Ovary (tissue), 9 donors: ENCODE data around the gene ENO1. TPM values are rescaled to one million over a fixed set of nuclear protein-coding genes. Genes with fewer than 3 reads are reported as not detected.
A peak's percentile ranks its signal among the peaks of the same experiment; 100 is the strongest.
"Not testable (repeated sequence)": the region's sequence is repeated elsewhere in the genome, so short reads cannot be mapped to it uniquely, and the experiment has no call there.

ENCODE experiments used
- DNase-seq, 5 donors: peaks; one replicate each; pipeline ENCODE4 v3.0.0-alpha.2; 2019 to 2020
- H3K27ac ChIP-seq, 2 donors: fragments of 200-600 bp; one replicate each; pipeline versions ENCODE4 v1.5.1 to v1.8.0; 2019 to 2022
- H3K27me3 ChIP-seq: fragments of 200-600 bp; one replicate; pipeline ENCODE4 v1.8.0; 2022
- H3K36me3 ChIP-seq: fragments of 200-600 bp; sonication (generic); one replicate; pipeline ENCODE4 v1.5.1; 2019
- H3K4me1 ChIP-seq: one replicate; pipeline ENCODE4 v1.8.1; 2013; ENCODE audit warnings: mild to moderate bottlenecking, moderate library complexity; ENCODE audit not compliant: insufficient read depth
- H3K4me3 ChIP-seq: fragments of 200-600 bp; sonication (generic); one replicate; pipeline ENCODE4 v1.5.1; 2017
- H3K9me3 ChIP-seq, 2 donors: fragments of 200-600 bp in 1 of 2; sonication (generic) in 1 of 2; one replicate each; pipeline versions ENCODE4 v1.5.1 to v1.8.1; 2013 to 2019; ENCODE audit warnings: mild to moderate bottlenecking in 1 of 2, moderate library complexity in 1 of 2
- CTCF ChIP-seq, 3 donors: fragments of 450-650 bp in 2 of 3; fragments of 200-600 bp in 1 of 3; IDR thresholded peaks; one replicate each; pipeline versions ENCODE4 v1.5.1 to v1.8.0; 2016 to 2022; ENCODE audit warnings: antibody characterized with exemption in 3 of 3, mild to moderate bottlenecking in 1 of 3
- EP300 ChIP-seq: sonication (generic); formaldehyde crosslinking; IDR thresholded peaks from one replicate; pipeline ENCODE4 v1.6.1; 2017; ENCODE audit warnings: antibody characterized with exemption
- POLR2A ChIP-seq: fragments of 450-650 bp; IDR thresholded peaks from one replicate; pipeline ENCODE4 v1.6.1; 2017; ENCODE audit warnings: antibody characterized with exemption, mild to moderate bottlenecking, moderate library complexity
- WGBS, 3 donors: extraction: QIAGEN DNeasy Blood & Tissue Kit in 1 of 3; methylation state at CpG; one replicate each; pipeline versions ENCODE4 v1.1.5 to v1.1.7; 2013 to 2017; 5-methylcytosine and 5-hydroxymethylcytosine counted together
- intact Hi-C, 4 donors: fragments of 100-400 bp; cut with DNase I; formaldehyde crosslinking; loops; one replicate each; pipeline versions ENCODE4 v1.11.0 to v1.15.1; 2022 to 2023
- polyA plus RNA-seq, 2 donors: library from polyadenylated mRNA; stranded (reverse); fragments of 200-250 nt in 1 of 2; fragments of 350-450 nt in 1 of 2; fragmentation: Illumina TruSeq in 1 of 2; extraction: RNeasy Lipid Tissue Mini Kit (QIAGEN cat#74804) in 1 of 2; gene quantifications; one replicate each; pipeline ENCODE4 v1.2.3, GENCODE V29; 2013 to 2014
- total RNA-seq, 7 donors: library from RNA; depleted of rRNA in 2 of 7; stranded (reverse); fragments of >200 nt in 2 of 7; fragmentation: NEBNext Ultra II Directional in 3 of 7; extraction: Animal tissue kit (Norgen Biotek cat#: 25700) in 3 of 7; gene quantifications; one replicate each; pipeline versions ENCODE4 v1.1.0 to v1.2.4, GENCODE V29; 2016 to 2023
- donor health status: DM: no; HTN: no; CAD: no; lungs with moderate emphysema.
- donor health status: DM: no; HTN: no; CAD: no.
- donor health status: Bipolar disorder and iron deficiency.
- donor health status: DM: yes; HTN: yes; CAD: no.
- donor health status: DM: no; HTN: no; CAD: no.
- donor health status: DM: yes; HTN: yes; CAD: no.

ENO1 gene
- total and polyA plus RNA-seq, 9 donors = 158 to 569 (median 404) TPM

- WGBS, 3 donors = 74 to 77% (median 75%) methylated on average over 9 of the region's 9 CpGs
- Histone ChIP-seq H3K27me3 (no peaks in the 10 kb centered on the region), H3K4me3 (no peak overlapping the region), H3K27ac (no peak overlapping the region), H3K36me3 (no peaks in the 10 kb centered on the region), H3K9me3 (no peaks in the 10 kb centered on the region), H3K4me1 (peaks cover 3% of the 10 kb centered on the region)
- no peak for DNase-seq
- intact Hi-C loops = no loop called here
- TF ChIP-seq CTCF (IDR thresholded peaks at IDR 0.05) (no peak), POLR2A (no peak), EP300 (no peak)
Measured at GRCh38 chr1:8905582-8906191, 27.2 kb upstream of the ENO1 start.

GRCh38 chr1:8903908-8904650, 25.6 kb upstream of the ENO1 start:
- Histone ChIP-seq H3K4me3 (no peak overlapping the region), H3K27me3 (no peaks in the 10 kb centered on the region), H3K27ac (no peak overlapping the region), H3K9me3 (no peaks in the 10 kb centered on the region), H3K4me1 (peaks cover 3% of the 10 kb centered on the region), H3K36me3 (no peaks in the 10 kb centered on the region)
- no peak for TF ChIP-seq CTCF (IDR thresholded peaks at IDR 0.05)
- TF ChIP-seq POLR2A = no peak
- TF ChIP-seq EP300 = no peak
- WGBS, 3 donors = 41 to 50% (median 44%) methylated on average over 6 of the region's 6 CpGs
- intact Hi-C loops = no loop called here
- DNase-seq = peak in 4 of 5 donors; percentile 48 to 66 (median 56)

GRCh38 chr1:8903410-8903809, 24.9 kb upstream of the ENO1 start:
- no peak overlapping the region for H3K4me3 ChIP-seq
- peaks cover 3% of the 10 kb centered on the region for H3K4me1 ChIP-seq
- DNase-seq = no peak
- H3K27ac ChIP-seq = no peak overlapping the region
- TF ChIP-seq POLR2A (no peak), CTCF (IDR thresholded peaks at IDR 0.05) (no peak), EP300 (no peak)
- 94 to 96% (median 95%) methylated on average over 6 of the region's 6 CpGs for WGBS, 3 donors
- intact Hi-C loops = no loop called here
- H3K9me3 ChIP-seq = no peaks in the 10 kb centered on the region
- no peaks in the 10 kb centered on the region for H3K36me3 ChIP-seq
- no peaks in the 10 kb centered on the region for H3K27me3 ChIP-seq

- no peaks in the 10 kb centered on the region for H3K36me3 ChIP-seq
- DNase-seq = no peak
- 85 to 86% (median 86%) methylated on average over 5 of the region's 5 CpGs for WGBS, 3 donors
- no peak overlapping the region for H3K4me3 ChIP-seq
- no peaks in the 10 kb centered on the region for H3K27me3 ChIP-seq
- no peak for TF ChIP-seq EP300
- no peak for TF ChIP-seq CTCF (IDR thresholded peaks at IDR 0.05)
- no peak for TF ChIP-seq POLR2A
- peaks cover 3% of the 10 kb centered on the region for H3K4me1 ChIP-seq
- H3K27ac ChIP-seq = no peak overlapping the region
- no peaks in the 10 kb centered on the region for H3K9me3 ChIP-seq
- intact Hi-C loops = no loop called here
Measured at GRCh38 chr1:8902765-8903164, 24.3 kb upstream of the ENO1 start.

- H3K4me1 ChIP-seq, H3K27ac ChIP-seq, H3K4me3 ChIP-seq, intact Hi-C loops, H3K36me3 ChIP-seq, H3K9me3 ChIP-seq, H3K27me3 ChIP-seq: not testable (repeated sequence)
- peak in 1 of 5 donors; percentile 24 for DNase-seq
- WGBS, 3 donors = 82 to 89% (median 87%) methylated on average over 4 of the region's 4 CpGs
Measured at GRCh38 chr1:8900684-8901083, 22.2 kb upstream of the ENO1 start.
